Measurements from ENCODE around the gene MAGI2.

Gene MAGI2

GRCh38 chr7:78490524-78490923, 962.9 kb downstream of the MAGI2 start:
- no peak for DNase-seq (ENCODE audit: low read depth in 2 of 2)

GRCh38 chr7:78489476-78490240, 963.8 kb downstream of the MAGI2 start:
- no peak for DNase-seq (ENCODE audit: low read depth in 2 of 2)

- no peak for DNase-seq (ENCODE audit: low read depth in 2 of 2)
Measured at GRCh38 chr7:78487464-78487863, 966.0 kb downstream of the MAGI2 start.

- no peak for DNase-seq (ENCODE audit: low read depth in 2 of 2)
Measured at GRCh38 chr7:78479348-78479747, 974.1 kb downstream of the MAGI2 start.

GRCh38 chr7:78476851-78477405, 976.5 kb downstream of the MAGI2 start:
- no peak for DNase-seq (ENCODE audit: low read depth in 2 of 2)

GRCh38 chr7:78473571-78474301, 979.7 kb downstream of the MAGI2 start:
- DNase-seq (ENCODE audit: low read depth in 2 of 2) = no peak

- DNase-seq (ENCODE audit: low read depth in 2 of 2) = no peak
Measured at GRCh38 chr7:78473021-78473420, 980.4 kb downstream of the MAGI2 start.

GRCh38 chr7:78472519-78472918, 980.9 kb downstream of the MAGI2 start:
- DNase-seq (ENCODE audit: low read depth in 2 of 2) = no peak

GRCh38 chr7:78465894-78466293, 987.6 kb downstream of the MAGI2 start:
- DNase-seq (ENCODE audit: low read depth in 2 of 2) = no peak

- no peak for DNase-seq (ENCODE audit: low read depth in 2 of 2)
Measured at GRCh38 chr7:78463039-78463438, 990.4 kb downstream of the MAGI2 start.

GRCh38 chr7:78450706-78451105, 1002.8 kb downstream of the MAGI2 start:
- no peak for DNase-seq (ENCODE audit: low read depth in 2 of 2)

- DNase-seq (ENCODE audit: low read depth in 2 of 2) = no peak
Measured at GRCh38 chr7:78448911-78449310, 1004.6 kb downstream of the MAGI2 start.

- DNase-seq (ENCODE audit: low read depth in 2 of 2) = no peak
Measured at GRCh38 chr7:78444267-78444666, 1009.2 kb downstream of the MAGI2 start.

- DNase-seq (ENCODE audit: low read depth in 2 of 2) = no peak
Measured at GRCh38 chr7:78443811-78444210, 1009.7 kb downstream of the MAGI2 start.

- no peak for DNase-seq (ENCODE audit: low read depth in 2 of 2)
Measured at GRCh38 chr7:78441737-78442136, 1011.7 kb downstream of the MAGI2 start.

- no peak for DNase-seq (ENCODE audit: low read depth in 2 of 2)
Measured at GRCh38 chr7:78438433-78438832, 1015.0 kb downstream of the MAGI2 start.

- no peak for DNase-seq (ENCODE audit: low read depth in 2 of 2)
Measured at GRCh38 chr7:78437118-78437517, 1016.3 kb downstream of the MAGI2 start.

GRCh38 chr7:78435355-78435754, 1018.1 kb downstream of the MAGI2 start:
- DNase-seq (ENCODE audit: low read depth in 2 of 2) = no peak

- DNase-seq (ENCODE audit: low read depth in 2 of 2) = no peak
Measured at GRCh38 chr7:78434281-78434680, 1019.2 kb downstream of the MAGI2 start.

GRCh38 chr7:78433421-78433820, 1020.0 kb downstream of the MAGI2 start:
- DNase-seq (ENCODE audit: low read depth in 2 of 2) = no peak

- no peak for DNase-seq (ENCODE audit: low read depth in 2 of 2)
Measured at GRCh38 chr7:78429878-78430277, 1023.6 kb downstream of the MAGI2 start.

GRCh38 chr7:78427209-78427608, 1026.3 kb downstream of the MAGI2 start:
- DNase-seq (ENCODE audit: low read depth in 2 of 2) = no peak

- DNase-seq (ENCODE audit: low read depth in 2 of 2) = no peak
Measured at GRCh38 chr7:78420001-78420400, 1033.5 kb downstream of the MAGI2 start.

All from stimulated activated CD4-positive, alpha-beta T cell treated with anti-CD3 and anti-CD28 coated beads, Interleukin-15, amount 100 ng/mL, for 48 hours (primary cell).